Measurements from ENCODE around the gene KCNH4.

The KCNH4 gene

DNA sequence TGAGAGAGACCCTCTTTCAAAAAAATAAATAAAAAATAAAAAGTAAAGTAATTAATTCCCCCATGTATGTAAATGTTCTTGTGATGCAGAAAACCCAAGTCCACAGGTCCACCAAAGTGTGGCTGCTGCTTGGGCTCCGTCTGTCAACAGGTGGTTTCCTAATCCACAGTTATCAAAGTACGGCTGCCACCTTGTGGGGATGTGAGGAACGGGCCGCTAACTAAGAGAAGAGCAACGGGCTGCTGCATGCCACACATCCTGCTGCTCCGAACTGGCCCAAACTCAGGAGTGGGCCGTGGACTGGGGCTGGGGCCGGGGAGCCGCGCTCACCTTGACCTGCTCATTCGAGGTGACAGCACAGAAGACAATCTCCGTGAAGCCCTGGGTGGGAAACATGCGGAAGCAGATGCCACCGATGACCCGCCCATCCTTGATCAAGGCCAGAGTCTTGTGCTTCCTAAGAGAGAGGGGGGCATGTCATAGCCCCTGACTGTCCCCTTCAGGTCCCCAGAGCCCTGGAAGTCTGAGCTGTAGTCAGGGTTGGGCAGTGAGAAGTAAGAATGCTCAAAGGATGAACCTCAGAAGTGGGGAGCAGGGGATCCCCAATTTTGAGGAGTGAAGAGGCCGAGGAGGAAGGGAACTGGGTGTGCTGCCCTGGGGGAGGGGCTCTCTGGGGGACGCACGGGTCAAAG, 64.1 kb downstream of the KCNH4 start:
- peak; percentile 84 for FAIRE-seq

- FAIRE-seq = no peak
These were observed 66.8 kb downstream of the KCNH4 start for GRCh38 chr17:42114118-42114517.

GRCh38 chr17:42113293-42114069, 67.5 kb downstream of the KCNH4 start:
- no peak for FAIRE-seq

DNA sequence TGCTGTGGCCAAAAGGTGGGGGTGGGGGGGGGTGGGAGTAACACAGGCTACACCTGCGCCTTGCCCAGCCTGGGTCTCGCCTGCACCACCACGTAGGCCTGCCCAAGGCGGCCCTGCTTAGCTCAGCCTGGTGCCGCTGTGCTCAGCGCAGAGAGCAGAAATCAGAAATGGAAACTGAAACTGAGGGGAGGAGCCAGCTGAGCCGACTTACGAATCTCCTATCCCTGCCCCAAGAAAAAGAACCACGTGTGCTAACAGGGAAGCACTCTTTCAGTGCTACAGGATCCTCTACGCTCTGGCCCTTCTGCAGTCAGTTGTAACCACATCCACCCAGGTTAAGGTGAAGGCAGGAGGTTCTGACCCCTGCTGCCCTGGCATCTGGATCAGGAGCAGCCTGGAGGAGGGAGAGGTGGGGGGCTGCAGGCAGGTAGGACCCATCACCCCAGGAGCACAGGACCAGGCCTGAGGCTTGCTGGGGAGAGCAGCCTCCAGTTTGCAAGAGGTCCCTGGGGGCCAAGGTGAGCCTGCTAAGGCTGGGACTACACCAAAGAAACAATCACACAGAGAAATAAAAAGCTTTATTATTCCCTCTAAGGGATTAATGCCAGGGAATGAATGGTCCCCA, 68.3 kb downstream of the KCNH4 start, which contains the start of gene DHX58:
DHX58 (minus strand) TSS at position 163 of the 625 bp plus-strand sequence. CDS start 822 bp downstream, outside the sequence.
- FAIRE-seq = peak; percentile 94

GRCh38 chr17:42111871-42112551, 68.9 kb downstream of the KCNH4 start:
- no peak for FAIRE-seq

DNA sequence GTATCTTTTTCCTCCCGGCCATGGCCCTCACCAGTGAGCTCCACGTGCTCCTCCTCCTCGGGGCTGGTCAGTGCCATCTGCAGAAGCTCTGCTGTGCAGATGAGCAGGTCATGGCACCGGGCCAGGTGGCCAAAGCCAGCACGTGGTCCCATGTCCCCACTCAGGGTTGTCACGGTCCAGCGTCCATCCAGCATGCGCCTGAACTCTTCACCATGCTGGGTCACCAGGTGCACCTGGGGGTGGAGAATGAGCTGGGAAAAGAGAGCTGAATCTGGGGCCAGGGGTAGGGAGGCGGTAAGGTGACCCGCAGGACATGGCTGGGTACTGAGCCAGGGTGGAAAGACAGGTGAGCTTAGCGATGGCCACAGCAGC, 69.7 kb downstream of the KCNH4 start:
- FAIRE-seq = no peak

DNA sequence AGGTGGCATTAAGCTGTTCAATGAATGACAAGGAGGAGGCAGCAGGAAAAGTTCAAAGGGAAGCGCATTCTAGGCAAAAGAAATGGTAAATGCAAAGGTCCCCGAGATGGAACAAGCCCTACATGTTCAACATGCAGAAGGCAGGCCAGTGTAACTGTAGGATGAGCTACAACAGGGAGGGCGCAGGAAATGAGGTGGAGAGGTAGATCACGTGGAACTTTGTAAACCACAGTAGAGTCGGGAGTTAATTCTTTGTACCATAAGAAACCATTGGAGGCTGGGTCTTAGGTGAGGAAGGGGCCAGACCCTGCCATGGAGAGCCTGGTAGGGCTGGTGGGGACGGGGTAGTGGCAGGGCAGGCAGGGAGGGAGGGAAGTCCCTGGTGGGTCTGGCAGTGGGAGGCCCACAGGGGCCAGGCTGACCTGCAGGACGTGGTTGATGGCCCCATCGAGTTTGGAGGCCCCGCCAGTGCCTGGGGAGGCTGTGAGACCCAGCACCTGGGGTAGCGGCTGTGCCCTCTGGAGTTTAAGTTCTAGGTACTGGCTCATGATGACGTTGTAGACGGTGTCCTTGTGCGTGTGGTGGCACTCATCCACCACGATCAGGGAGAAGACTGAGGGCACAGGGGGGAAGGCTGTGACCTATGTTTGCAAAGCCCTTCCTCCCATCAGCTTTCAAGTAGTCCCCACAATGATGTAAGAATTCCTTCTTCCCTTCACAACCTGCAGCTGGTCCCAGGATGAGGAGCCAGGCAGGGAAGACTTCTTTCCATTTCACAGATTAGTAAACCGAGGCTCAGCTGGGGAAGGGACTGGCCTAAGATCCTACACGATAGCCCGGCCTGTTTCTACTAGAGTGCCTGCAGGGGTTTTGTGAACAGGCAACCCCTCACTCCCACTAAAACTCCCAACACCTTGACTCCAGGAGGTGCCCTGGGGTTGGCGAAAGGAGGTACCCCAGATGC, 70.4 kb downstream of the KCNH4 start:
- FAIRE-seq = no peak

DNA sequence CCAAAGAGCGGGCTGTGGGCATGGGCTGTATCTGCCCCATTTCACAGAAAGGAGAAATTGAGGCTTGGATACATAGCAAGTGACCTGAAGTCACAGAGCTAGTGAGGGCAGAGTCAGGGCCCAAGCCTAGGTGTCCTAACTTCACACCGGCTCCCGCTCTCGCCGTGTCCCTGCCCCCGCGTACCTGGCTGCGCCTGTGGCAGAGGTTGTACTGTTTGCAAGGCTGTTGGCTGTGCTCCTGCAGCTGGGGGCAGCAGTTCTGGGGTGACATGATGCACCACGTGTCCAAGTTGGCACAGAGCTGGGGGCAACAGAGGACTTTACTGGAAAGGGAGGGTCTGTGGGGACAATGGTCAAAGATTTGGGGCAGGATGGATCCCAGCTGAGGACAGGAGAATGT, 71.9 kb downstream of the KCNH4 start:
- FAIRE-seq = no peak

DNA sequence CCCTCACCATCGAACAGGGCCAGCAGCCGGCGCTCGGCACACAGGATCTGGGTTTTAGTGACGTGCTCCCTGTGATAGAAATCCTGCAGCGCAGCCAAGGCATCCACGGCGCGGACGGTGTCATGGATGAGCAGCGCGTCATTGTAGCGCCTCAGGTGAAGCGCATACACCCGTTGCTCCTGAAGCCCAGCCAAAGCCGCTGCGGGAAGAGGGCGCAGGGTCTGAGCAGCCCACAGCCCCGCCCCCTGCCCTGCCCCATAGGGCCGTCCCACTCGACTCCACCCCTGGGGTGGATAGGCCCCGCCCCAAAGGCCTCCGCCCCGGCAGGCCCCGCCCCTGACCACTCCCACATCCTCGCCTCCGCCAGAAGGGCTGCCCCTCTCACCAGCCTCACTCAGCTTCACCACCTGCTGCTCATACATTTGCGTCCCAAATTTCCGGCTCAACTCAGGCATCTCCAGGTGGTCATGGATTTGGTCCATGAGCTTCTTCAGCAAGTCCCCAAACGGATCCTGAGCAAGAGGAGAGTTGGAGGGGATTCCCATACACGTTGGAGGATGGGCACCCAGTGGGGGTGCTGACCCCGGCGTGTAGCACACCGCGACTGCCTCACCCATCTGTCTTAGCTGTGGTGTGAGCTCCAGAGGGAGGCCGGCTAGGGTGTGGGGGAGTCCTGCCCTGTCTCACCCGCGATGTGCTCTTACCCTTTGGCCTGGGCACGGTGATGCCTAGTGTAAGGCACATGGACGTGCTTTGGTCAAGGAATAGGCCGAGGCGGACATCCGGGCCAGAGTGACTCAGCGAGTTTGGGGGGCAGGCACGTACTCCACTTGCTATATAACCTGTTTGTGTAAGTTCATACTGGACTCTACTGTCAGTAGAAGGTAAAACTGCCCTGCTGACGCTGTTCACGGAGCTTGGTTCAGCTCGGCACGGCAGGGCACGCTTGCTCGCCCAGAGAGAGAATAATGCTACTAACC, 73.1 kb downstream of the KCNH4 start:
- FAIRE-seq = no peak

- FAIRE-seq = no peak
These were observed 73.8 kb downstream of the KCNH4 start for GRCh38 chr17:42107124-42107523.

Data from G401.6 (cell line).